Heart left ventricle (tissue), 13 donors: ENCODE data around the gene CEBPZOS.

Experiments used
- CTCF ChIP-seq, 12 donors: fragments of 200-600 bp; sonication (generic) in 4 of 12; IDR thresholded peaks; one replicate each; pipeline versions ENCODE4 v1.5.0 to v1.8.0; 2018 to 2022; ENCODE audit warnings: antibody characterized with exemption in 12 of 12, mild to moderate bottlenecking in 5 of 12
- POLR2A ChIP-seq, 2 donors: fragments of 450-650 bp; IDR thresholded peaks; one replicate each; pipeline ENCODE4 v1.6.1; 2017; ENCODE audit warnings: antibody characterized with exemption in 2 of 2, mild to moderate bottlenecking in 2 of 2, moderate library complexity in 2 of 2
- donor health status: ischemic (EF 13 %, LVEDD 7.1; RV severe dilation, severe dysfunction).
- donor health status: DM: no; HTN: yes; CAD: no.
- donor health status: DM: no; HTN: no; CAD: no.
- donor health status: ischemic (EF 25% LVEDD 6.9; RV normal size, moderate dysfunction).
- donor health status: ischemic (EF 25% LVEDD 5.7; RV mildly dilated, moderate dysfunction).
- donor health status: ischemic (EF 35%, LVEDD 5.7; RV mildly dilated, moderate dysfunction).
- donor health status: nonischemic (EF 11% LVEDD 7.7; RV severe dilation, severe dysfunction).
- donor health status: DM: yes; HTN: yes; CAD: no.
- donor health status: PGD.
- donor health status: ischemic (EF 29% LVEDD 5.4; RV normal size, mild dysfunction).
- donor health status: nonischemic (EF 23%, LVEDD 6.1; RV moderate dilation, normal function).

- TF ChIP-seq POLR2A (IDR thresholded peaks at IDR 0.05), result peak in 1 of 2 donors; percentile 68
- TF ChIP-seq CTCF (IDR thresholded peaks at IDR 0.05), result no peak
Observed at GRCh38 chr2:37231241-37232130, 35.2 kb downstream of the CEBPZOS start, which contains the start of the genes CEBPZ and NDUFAF7.
